Measurements from ENCODE around the gene UBR7. TPM values are rescaled to one million over a fixed set of nuclear protein-coding genes. Genes with fewer than 3 reads are reported as not detected.

The UBR7 gene
- total and polyA plus RNA-seq, 2 experiments from 2014 or later = 12.4 to 45.3 TPM

GRCh38 chr14:93201155-93201704, 5.8 kb upstream of the UBR7 start:
- no peaks in the 10 kb centered on the region for H3K36me3 ChIP-seq (ENCODE audit: insufficient read depth)
- no peaks in the 10 kb centered on the region for H3K27me3 ChIP-seq (ENCODE audit: insufficient read depth)
- no peaks in the 10 kb centered on the region for H3K27me3 Mint-ChIP-seq (ENCODE audit: insufficient read depth, low read depth, poor library complexity)
- H3K4me2 ChIP-seq = no peak overlapping the region
- peaks cover 3% of the 10 kb centered on the region; the same call in 1 of the 2 replicates for H3K4me1 ChIP-seq (ENCODE audit: insufficient read depth)
- no peak overlapping the region for H3K27ac Mint-ChIP-seq
- DNase-seq (ENCODE audit: low spot score) = no peak
- no peak overlapping the region for H3K4me3 ChIP-seq
- H3K4me3 Mint-ChIP-seq = no peak overlapping the region
- no peak overlapping the region for H2AFZ ChIP-seq
- TF ChIP-seq EZH2 (IDR thresholded peaks at IDR 0.05; ENCODE audit: low read depth, unreplicated experiment) = no peak
- no peak for TF ChIP-seq NANOG (IDR thresholded peaks at IDR 0.05; ENCODE audit: borderline replicate concordance)
- TF ChIP-seq STAT1 (IDR thresholded peaks at IDR 0.05; ENCODE audit: unreplicated experiment) = no peak
- TF ChIP-seq EZH2phosphoT487 (IDR thresholded peaks at IDR 0.05; ENCODE audit: unreplicated experiment) = no peak
- TF ChIP-seq CREB1 (CRISPR knock-in tag; IDR thresholded peaks at IDR 0.05; ENCODE audit: low read depth) = no peak
- no peak for TF ChIP-seq ZNF331 (CRISPR knock-in tag; IDR thresholded peaks at IDR 0.05; ENCODE audit: low read depth)
- TF ChIP-seq ETS1 (IDR thresholded peaks at IDR 0.05) = no peak
- TF ChIP-seq JUNB (IDR thresholded peaks at IDR 0.05; ENCODE audit: unreplicated experiment) = no peak
- TF ChIP-seq ZNF114 (CRISPR knock-in tag; IDR thresholded peaks at IDR 0.05) = no peak
- TF ChIP-seq POLR2AphosphoS5 (IDR thresholded peaks at IDR 0.05; ENCODE audit: low read depth) = no peak
- TF ChIP-seq, protein P1, sequence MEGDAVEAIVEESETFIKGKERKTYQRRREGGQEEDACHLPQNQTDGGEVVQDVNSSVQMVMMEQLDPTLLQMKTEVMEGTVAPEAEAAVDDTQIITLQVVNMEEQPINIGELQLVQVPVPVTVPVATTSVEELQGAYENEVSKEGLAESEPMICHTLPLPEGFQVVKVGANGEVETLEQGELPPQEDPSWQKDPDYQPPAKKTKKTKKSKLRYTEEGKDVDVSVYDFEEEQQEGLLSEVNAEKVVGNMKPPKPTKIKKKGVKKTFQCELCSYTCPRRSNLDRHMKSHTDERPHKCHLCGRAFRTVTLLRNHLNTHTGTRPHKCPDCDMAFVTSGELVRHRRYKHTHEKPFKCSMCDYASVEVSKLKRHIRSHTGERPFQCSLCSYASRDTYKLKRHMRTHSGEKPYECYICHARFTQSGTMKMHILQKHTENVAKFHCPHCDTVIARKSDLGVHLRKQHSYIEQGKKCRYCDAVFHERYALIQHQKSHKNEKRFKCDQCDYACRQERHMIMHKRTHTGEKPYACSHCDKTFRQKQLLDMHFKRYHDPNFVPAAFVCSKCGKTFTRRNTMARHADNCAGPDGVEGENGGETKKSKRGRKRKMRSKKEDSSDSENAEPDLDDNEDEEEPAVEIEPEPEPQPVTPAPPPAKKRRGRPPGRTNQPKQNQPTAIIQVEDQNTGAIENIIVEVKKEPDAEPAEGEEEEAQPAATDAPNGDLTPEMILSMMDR (conservative IDR thresholded peaks at IDR 0.05; ENCODE audit: low read depth in 2 of 2) = no peak
- TF ChIP-seq, protein P2, sequence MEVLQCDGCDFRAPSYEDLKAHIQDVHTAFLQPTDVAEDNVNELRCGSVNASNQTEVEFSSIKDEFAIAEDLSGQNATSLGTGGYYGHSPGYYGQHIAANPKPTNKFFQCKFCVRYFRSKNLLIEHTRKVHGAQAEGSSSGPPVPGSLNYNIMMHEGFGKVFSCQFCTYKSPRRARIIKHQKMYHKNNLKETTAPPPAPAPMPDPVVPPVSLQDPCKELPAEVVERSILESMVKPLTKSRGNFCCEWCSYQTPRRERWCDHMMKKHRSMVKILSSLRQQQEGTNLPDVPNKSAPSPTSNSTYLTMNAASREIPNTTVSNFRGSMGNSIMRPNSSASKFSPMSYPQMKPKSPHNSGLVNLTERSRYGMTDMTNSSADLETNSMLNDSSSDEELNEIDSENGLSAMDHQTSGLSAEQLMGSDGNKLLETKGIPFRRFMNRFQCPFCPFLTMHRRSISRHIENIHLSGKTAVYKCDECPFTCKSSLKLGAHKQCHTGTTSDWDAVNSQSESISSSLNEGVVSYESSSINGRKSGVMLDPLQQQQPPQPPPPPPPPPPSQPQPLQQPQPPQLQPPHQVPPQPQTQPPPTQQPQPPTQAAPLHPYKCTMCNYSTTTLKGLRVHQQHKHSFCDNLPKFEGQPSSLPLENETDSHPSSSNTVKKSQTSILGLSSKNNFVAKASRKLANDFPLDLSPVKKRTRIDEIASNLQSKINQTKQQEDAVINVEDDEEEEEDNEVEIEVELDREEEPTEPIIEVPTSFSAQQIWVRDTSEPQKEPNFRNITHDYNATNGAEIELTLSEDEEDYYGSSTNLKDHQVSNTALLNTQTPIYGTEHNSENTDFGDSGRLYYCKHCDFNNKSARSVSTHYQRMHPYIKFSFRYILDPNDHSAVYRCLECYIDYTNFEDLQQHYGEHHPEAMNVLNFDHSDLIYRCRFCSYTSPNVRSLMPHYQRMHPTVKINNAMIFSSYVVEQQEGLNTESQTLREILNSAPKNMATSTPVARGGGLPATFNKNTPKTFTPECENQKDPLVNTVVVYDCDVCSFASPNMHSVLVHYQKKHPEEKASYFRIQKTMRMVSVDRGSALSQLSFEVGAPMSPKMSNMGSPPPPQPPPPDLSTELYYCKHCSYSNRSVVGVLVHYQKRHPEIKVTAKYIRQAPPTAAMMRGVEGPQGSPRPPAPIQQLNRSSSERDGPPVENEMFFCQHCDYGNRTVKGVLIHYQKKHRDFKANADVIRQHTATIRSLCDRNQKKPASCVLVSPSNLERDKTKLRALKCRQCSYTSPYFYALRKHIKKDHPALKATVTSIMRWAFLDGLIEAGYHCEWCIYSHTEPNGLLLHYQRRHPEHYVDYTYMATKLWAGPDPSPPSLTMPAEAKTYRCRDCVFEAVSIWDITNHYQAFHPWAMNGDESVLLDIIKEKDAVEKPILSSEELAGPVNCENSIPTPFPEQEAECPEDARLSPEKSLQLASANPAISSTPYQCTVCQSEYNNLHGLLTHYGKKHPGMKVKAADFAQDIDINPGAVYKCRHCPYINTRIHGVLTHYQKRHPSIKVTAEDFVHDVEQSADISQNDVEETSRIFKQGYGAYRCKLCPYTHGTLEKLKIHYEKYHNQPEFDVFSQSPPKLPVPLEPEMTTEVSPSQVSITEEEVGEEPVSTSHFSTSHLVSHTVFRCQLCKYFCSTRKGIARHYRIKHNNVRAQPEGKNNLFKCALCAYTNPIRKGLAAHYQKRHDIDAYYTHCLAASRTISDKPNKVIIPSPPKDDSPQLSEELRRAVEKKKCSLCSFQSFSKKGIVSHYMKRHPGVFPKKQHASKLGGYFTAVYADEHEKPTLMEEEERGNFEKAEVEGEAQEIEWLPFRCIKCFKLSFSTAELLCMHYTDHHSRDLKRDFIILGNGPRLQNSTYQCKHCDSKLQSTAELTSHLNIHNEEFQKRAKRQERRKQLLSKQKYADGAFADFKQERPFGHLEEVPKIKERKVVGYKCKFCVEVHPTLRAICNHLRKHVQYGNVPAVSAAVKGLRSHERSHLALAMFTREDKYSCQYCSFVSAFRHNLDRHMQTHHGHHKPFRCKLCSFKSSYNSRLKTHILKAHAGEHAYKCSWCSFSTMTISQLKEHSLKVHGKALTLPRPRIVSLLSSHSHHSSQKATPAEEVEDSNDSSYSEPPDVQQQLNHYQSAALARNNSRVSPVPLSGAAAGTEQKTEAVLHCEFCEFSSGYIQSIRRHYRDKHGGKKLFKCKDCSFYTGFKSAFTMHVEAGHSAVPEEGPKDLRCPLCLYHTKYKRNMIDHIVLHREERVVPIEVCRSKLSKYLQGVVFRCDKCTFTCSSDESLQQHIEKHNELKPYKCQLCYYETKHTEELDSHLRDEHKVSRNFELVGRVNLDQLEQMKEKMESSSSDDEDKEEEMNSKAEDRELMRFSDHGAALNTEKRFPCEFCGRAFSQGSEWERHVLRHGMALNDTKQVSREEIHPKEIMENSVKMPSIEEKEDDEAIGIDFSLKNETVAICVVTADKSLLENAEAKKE (CRISPR knock-in tag; IDR thresholded peaks at IDR 0.05) = no peak
- no peak for TF ChIP-seq REST (IDR thresholded peaks at IDR 0.05; ENCODE audit: unreplicated experiment)
- H3K27ac ChIP-seq (ENCODE audit: low read depth) = no peak overlapping the region
- no peaks in the 10 kb centered on the region for H3K9me2 ChIP-seq (ENCODE audit: insufficient read depth)
- H4K20me1 ChIP-seq (replicated peaks; ENCODE audit: insufficient read depth) = no peaks in the 10 kb centered on the region
- no peak for ATAC-seq
- peaks cover 11% of the 10 kb centered on the region for H3K79me2 ChIP-seq (replicated peaks; ENCODE audit: insufficient read depth)
- no peaks in the 10 kb centered on the region for H3K4me1 Mint-ChIP-seq
- H3F3A ChIP-seq (replicated peaks; ENCODE audit: low read depth) = no peaks in the 10 kb centered on the region
- no peaks in the 10 kb centered on the region for H3K9me3 Mint-ChIP-seq
- no peaks in the 10 kb centered on the region for H3K36me3 Mint-ChIP-seq (ENCODE audit: low read depth)

Measured in GM23338 (cell line).